ENCODE measurements around the gene MIB2.

DNA sequence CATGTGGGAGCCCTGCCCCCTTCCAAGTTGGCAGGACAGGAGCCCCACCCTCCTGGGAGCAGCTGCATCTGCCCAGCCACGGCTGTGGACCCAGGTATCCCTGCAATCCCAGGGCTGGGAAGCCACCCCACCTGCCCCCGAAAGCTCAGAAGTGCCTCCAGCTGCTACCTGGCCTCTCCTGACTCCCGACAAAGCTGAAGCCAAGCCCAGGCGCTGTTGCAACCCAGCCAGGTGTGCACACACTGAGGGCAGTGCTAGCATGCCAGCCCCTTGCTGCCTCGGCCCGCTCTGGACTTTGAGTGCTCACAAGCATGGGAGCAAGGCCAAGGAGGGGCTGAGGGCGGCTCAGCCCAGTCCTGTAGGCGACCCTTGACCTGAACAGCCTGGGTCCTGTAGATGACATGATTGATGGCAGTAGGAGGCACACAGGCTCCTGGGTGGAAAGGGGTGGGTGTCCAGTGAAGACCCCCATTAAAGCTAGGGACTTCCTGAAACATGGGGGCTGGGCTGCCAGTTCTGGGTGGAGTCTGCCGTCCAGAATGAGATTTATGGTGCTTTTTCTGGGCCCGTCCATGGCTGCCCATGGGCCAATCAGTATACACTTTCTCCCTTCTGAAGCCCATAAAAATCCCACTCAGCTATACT, 37.8 kb upstream of the MIB2 start:
- TF ChIP-seq, protein P1, sequence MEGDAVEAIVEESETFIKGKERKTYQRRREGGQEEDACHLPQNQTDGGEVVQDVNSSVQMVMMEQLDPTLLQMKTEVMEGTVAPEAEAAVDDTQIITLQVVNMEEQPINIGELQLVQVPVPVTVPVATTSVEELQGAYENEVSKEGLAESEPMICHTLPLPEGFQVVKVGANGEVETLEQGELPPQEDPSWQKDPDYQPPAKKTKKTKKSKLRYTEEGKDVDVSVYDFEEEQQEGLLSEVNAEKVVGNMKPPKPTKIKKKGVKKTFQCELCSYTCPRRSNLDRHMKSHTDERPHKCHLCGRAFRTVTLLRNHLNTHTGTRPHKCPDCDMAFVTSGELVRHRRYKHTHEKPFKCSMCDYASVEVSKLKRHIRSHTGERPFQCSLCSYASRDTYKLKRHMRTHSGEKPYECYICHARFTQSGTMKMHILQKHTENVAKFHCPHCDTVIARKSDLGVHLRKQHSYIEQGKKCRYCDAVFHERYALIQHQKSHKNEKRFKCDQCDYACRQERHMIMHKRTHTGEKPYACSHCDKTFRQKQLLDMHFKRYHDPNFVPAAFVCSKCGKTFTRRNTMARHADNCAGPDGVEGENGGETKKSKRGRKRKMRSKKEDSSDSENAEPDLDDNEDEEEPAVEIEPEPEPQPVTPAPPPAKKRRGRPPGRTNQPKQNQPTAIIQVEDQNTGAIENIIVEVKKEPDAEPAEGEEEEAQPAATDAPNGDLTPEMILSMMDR (IDR thresholded peaks at IDR 0.05; ENCODE audit: low read depth, low read length): no peak
- TF ChIP-seq POLR2A (IDR thresholded peaks at IDR 0.05; ENCODE audit: extremely low read depth, insufficient read length): no peak

All from NB4 (cell line).